Nephron progenitor cell (in vitro differentiated cells): ENCODE results near the gene NAT9.
A peak's percentile ranks its signal among the peaks of the same experiment; 100 is the strongest.

Experiments used
- DNase-seq: peaks from one replicate; pipeline ENCODE4 v3.0.0; 2021
- H3K27ac Mint-ChIP-seq: 2 replicates; pipeline ENCODE4 v1.8.0; 2021; ENCODE audit warnings: mild to moderate bottlenecking, moderate library complexity, mixed read lengths
- H3K27me3 Mint-ChIP-seq: 2 replicates; pipeline ENCODE4 v1.8.0; 2021; ENCODE audit warnings: mild to moderate bottlenecking, low read depth, mixed read lengths; ENCODE audit not compliant: poor library complexity
- H3K36me3 Mint-ChIP-seq: 2 replicates; pipeline ENCODE4 v1.8.0; 2021; ENCODE audit warnings: low read depth, mixed read lengths
- H3K4me1 Mint-ChIP-seq: 2 replicates; pipeline ENCODE4 v1.8.0; 2021; ENCODE audit warnings: mixed read lengths
- H3K4me3 Mint-ChIP-seq: 2 replicates; pipeline ENCODE4 v1.8.0; 2021; ENCODE audit warnings: mild to moderate bottlenecking, moderate library complexity, mixed read lengths
- H3K9me3 Mint-ChIP-seq: 2 replicates; pipeline ENCODE4 v1.8.0; 2021; ENCODE audit warnings: mild to moderate bottlenecking, moderate library complexity, mixed read lengths
- CTCF ChIP-seq: fragments of 200-600 bp; sonication (generic); IDR thresholded peaks from 2 replicates; pipeline ENCODE4 v1.5.0; 2021; ENCODE audit warnings: antibody characterized with exemption

The NAT9 gene

DNA sequence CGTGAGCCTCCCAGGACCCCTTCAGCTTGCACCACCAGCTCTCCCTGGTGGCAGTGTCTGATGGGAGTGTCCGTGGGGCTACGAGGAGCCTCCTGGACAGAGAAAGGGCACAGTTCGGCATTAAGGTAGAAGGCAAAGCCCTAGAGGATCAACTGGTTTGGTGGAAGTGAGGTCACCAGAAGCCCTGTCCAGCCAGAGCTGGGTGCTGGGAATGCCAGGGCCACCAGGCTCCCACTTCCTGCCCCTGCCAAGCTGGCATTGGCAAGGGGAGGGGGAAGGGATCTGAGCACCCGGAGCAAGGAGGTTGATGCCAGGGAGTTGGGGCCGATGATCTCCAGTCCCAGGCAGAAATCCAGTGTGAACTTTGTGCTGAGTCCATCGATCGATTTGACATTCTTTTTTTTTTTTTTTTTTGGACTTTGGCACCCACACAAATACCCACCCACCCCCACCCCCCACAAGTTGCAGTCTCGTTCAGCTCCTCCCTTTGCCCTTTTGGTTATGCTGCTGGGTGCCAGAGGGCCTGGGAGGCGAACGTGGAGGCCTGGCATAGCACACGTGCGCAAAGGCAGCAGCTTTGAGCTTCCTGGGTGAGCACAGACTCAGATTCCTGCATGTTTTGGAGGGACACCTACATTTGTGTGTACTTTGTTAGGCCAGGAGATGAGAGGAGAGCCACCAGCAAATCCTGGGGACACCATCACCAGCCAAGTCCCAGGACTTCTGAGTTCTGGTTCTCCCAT, 25.6 kb downstream of the NAT9 start:
- no peak for DNase-seq
- TF ChIP-seq CTCF: no peak
- peaks cover 3% of the 10 kb centered on the region for H3K27me3 Mint-ChIP-seq
- no peaks in the 10 kb centered on the region for H3K9me3 Mint-ChIP-seq
- H3K27ac Mint-ChIP-seq: no peak overlapping the region
- H3K4me1 Mint-ChIP-seq: peaks cover 79% of the 10 kb centered on the region
- H3K36me3 Mint-ChIP-seq: peaks cover 10% of the 10 kb centered on the region
- H3K4me3 Mint-ChIP-seq: peak overlapping the region; percentile 100

GRCh38 chr17:74750039-74750326, 26.2 kb downstream of the NAT9 start:
- peaks cover 75% of the 10 kb centered on the region for H3K4me1 Mint-ChIP-seq
- peak overlapping the region; percentile 100 for H3K4me3 Mint-ChIP-seq
- TF ChIP-seq CTCF: no peak
- peak overlapping the region; percentile 97 for H3K27ac Mint-ChIP-seq
- peaks cover 10% of the 10 kb centered on the region for H3K36me3 Mint-ChIP-seq
- H3K27me3 Mint-ChIP-seq: peaks cover 3% of the 10 kb centered on the region
- DNase-seq: no peak
- no peaks in the 10 kb centered on the region for H3K9me3 Mint-ChIP-seq

DNA sequence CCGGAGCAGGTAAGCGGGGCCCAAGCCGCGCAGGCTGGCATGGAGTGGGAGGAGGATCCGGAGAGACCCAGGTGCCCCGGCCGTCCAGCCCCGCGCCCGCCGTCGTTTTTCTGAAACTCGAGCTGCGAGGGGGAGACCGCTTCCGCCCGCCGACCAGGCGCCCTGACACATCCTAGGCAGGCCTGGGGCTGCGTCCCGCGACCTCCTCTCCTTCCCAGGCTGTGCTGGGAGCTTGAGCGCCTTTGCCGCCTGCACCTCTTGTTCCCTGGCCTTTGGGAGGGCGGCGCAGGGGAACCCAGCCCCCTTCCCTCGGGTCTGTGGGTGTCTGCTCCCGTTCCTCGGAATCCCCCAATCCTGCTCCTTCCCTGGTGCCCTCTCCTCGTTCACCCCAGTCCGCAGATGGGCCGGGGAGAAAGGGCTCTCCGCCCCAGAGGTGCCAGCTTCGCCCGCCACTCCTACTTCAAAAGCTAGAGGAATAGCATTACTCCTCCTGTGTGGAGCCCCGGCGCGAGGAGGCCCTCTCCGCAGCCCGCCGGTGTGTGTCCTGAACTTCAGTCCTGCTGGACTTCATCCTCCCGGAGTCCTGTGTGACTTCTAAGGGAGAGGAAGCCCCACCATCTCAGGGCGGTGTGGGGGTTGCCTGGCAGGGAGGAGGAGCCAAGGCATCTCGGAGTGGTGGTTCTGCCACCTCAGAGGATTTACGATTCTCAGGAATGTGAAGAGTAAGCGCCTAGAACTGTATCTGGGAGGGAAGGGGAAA, 26.7 kb downstream of the NAT9 start:
- peak; percentile 69 for DNase-seq
- no peaks in the 10 kb centered on the region for H3K9me3 Mint-ChIP-seq
- peaks cover 3% of the 10 kb centered on the region for H3K27me3 Mint-ChIP-seq

GRCh38 chr17:74748529-74749278, 27.4 kb downstream of the NAT9 start, which contains the start of gene NHERF1:
Gene NHERF1 (plus strand): TSS chr17:74748628. CDS start chr17:74748847, 219 bp downstream.
- peaks cover 3% of the 10 kb centered on the region for H3K27me3 Mint-ChIP-seq
- TF ChIP-seq CTCF: peak; percentile 8
- peaks cover 10% of the 10 kb centered on the region for H3K36me3 Mint-ChIP-seq
- H3K27ac Mint-ChIP-seq: peak within 1 kb of the TSS; percentile 97
- H3K4me3 Mint-ChIP-seq: peak within 1 kb of the TSS; percentile 100
- peaks cover 83% of the 10 kb centered on the region for H3K4me1 Mint-ChIP-seq
- peak; percentile 98 for DNase-seq
- no peaks in the 10 kb centered on the region for H3K9me3 Mint-ChIP-seq

More for the DNA sequence above, 26.7 kb downstream of the NAT9 start:
- peak overlapping the region; percentile 100 for H3K4me3 Mint-ChIP-seq
- H3K27ac Mint-ChIP-seq: peak overlapping the region; percentile 97
- H3K36me3 Mint-ChIP-seq: peaks cover 10% of the 10 kb centered on the region
- peaks cover 77% of the 10 kb centered on the region for H3K4me1 Mint-ChIP-seq
- TF ChIP-seq CTCF: no peak

DNA sequence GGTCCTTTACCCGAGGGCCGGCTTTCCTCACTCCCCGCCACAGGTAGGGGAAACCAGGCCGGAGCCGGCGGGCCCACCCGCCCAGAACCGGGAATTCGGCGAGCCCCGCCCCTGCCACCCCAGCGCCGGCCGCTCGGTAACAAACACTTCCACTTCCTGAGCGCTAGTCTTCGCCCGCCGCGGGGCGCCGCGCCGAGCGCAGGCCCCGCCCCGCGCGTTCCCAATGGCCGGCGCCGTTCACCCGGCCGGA, 27.9 kb downstream of the NAT9 start:
- H3K36me3 Mint-ChIP-seq: peaks cover 10% of the 10 kb centered on the region
- peak overlapping the region; percentile 59 for H3K4me3 Mint-ChIP-seq
- TF ChIP-seq CTCF: no peak
- H3K9me3 Mint-ChIP-seq: no peaks in the 10 kb centered on the region
- no peak for DNase-seq
- H3K4me1 Mint-ChIP-seq: peaks cover 83% of the 10 kb centered on the region
- no peak overlapping the region for H3K27ac Mint-ChIP-seq
- peaks cover 6% of the 10 kb centered on the region for H3K27me3 Mint-ChIP-seq
